Left ventricle myocardium inferior (tissue), 1 donor: Measurements from ENCODE around the gene IFNAR2. TPM values are rescaled to one million over a fixed set of nuclear protein-coding genes. Genes with fewer than 3 reads are reported as not detected.

Source experiments
- DNase-seq: peaks from one replicate; pipeline ENCODE4 v3.0.0-alpha.2; 2020
- H3K27ac ChIP-seq: fragments of 200-600 bp; replicated peaks from 2 replicates; pipeline ENCODE4 v1.8.0; 2021
- H3K27me3 ChIP-seq: fragments of 200-600 bp; 2 replicates; pipeline ENCODE4 v1.8.0; 2021; ENCODE audit warnings: low read depth
- H3K36me3 ChIP-seq: fragments of 200-600 bp; 2 replicates; pipeline ENCODE4 v1.8.0; 2021
- H3K4me1 ChIP-seq: fragments of 200-600 bp; 2 replicates; pipeline ENCODE4 v1.8.0; 2021
- H3K4me3 ChIP-seq: fragments of 200-600 bp; 2 replicates; pipeline ENCODE4 v1.8.0; 2021; ENCODE audit warnings: mild to moderate bottlenecking, moderate library complexity
- H3K9me3 ChIP-seq: fragments of 200-600 bp; replicated peaks from 2 replicates; pipeline ENCODE4 v1.8.0; 2021
- intact Hi-C: fragments of 100-400 bp; cut with micrococcal nuclease; formaldehyde crosslinking; loops from one replicate; pipeline ENCODE4 v1.11.0; 2022
- total RNA-seq: library from RNA; stranded (reverse); fragmentation: NEBNext Ultra II Directional; extraction: Animal tissue kit (Norgen Biotek cat#: 25700); gene quantifications from one replicate; pipeline ENCODE4 v1.2.1, GENCODE V29; 2021
- TF ChIP-seq, protein P1 (sequence below): fragments of 200-600 bp; IDR thresholded peaks from 2 replicates; pipeline ENCODE4 v1.8.0; 2021; ENCODE audit warnings: antibody characterized with exemption, mild to moderate bottlenecking, borderline replicate concordance
- donor health status: DM: no; HTN: yes; CAD: no; lungs with severe emphysema.

IFNAR2 gene
- total RNA-seq, 1 donor from 2014 or later: 9.0 TPM

DNA sequence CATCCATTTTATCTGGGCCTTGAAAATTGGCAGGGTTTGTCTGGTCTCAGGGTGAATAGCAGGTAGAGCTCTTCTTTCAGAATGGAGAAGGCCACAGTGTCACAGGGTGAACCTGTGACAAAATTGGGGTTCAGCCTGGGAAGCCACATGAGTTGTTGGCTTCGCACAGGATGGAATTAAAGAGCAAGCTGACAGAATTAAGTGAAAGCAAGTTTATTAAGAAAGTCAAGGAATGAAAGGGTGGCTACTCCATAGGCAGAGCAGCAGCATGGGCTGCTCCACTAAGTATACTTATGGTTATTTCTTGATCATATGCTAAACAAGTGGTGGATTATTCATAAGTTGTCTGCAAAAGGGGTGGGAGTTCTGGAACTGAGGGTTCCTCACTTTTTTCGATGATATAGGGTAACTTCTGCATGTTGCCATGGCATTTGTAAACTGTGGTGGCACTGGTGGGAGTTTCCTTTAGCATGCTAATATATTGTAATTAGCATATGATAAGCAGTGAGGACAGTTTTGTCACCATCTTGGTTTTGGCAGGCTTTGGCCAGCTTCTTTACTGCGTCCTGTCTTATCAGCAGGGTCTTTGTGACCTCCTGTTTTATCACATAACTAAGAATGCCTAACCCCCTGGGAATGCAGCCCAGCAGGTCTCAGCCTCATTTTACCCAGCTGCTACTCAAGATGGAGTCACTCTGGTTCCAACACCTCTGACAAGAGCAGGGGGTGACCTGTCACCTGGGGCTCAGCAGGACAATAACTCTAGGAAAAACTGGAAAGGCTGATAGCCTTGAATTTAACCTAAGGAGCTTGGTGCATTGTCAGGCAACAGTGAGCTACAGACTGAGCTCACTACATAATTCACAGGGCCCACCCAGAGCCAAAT lies 5.1 kb downstream of the IFNAR2 start:
- intact Hi-C loops: loop anchor here (10.0 kb wide), 1 partner anchor 50 kb away; no protein-coding TSS in a partner anchor
- Histone ChIP-seq H3K4me1 (peaks cover 74% of the 10 kb centered on the region), H3K4me3 (no peak overlapping the region), H3K9me3 (no peaks in the 10 kb centered on the region), H3K36me3 (no peaks in the 10 kb centered on the region), H3K27me3 (no peaks in the 10 kb centered on the region), H3K27ac (no peak overlapping the region)
- TF ChIP-seq, protein P1, sequence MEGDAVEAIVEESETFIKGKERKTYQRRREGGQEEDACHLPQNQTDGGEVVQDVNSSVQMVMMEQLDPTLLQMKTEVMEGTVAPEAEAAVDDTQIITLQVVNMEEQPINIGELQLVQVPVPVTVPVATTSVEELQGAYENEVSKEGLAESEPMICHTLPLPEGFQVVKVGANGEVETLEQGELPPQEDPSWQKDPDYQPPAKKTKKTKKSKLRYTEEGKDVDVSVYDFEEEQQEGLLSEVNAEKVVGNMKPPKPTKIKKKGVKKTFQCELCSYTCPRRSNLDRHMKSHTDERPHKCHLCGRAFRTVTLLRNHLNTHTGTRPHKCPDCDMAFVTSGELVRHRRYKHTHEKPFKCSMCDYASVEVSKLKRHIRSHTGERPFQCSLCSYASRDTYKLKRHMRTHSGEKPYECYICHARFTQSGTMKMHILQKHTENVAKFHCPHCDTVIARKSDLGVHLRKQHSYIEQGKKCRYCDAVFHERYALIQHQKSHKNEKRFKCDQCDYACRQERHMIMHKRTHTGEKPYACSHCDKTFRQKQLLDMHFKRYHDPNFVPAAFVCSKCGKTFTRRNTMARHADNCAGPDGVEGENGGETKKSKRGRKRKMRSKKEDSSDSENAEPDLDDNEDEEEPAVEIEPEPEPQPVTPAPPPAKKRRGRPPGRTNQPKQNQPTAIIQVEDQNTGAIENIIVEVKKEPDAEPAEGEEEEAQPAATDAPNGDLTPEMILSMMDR: no peak
- DNase-seq: no peak

GRCh38 chr21:33236013-33236686 lies 6.4 kb downstream of the IFNAR2 start:
- Histone ChIP-seq H3K4me3 (no peak overlapping the region), H3K9me3 (no peaks in the 10 kb centered on the region), H3K27me3 (no peaks in the 10 kb centered on the region), H3K4me1 (peaks cover 74% of the 10 kb centered on the region), H3K27ac (no peak overlapping the region), H3K36me3 (no peaks in the 10 kb centered on the region)
- intact Hi-C loops: loop anchor here (10.0 kb wide), 1 partner anchor 49 kb away; no protein-coding TSS in a partner anchor
- TF ChIP-seq, protein P1: no peak
- DNase-seq: no peak

GRCh38 chr21:33236766-33237165 lies 7.0 kb downstream of the IFNAR2 start:
- intact Hi-C loops: loop anchor here (10.0 kb wide), 1 partner anchor 48 kb away; no protein-coding TSS in a partner anchor
- H3K4me1 ChIP-seq: peaks cover 74% of the 10 kb centered on the region
- TF ChIP-seq, protein P1: no peak
- no peak overlapping the region for H3K27ac ChIP-seq
- H3K9me3 ChIP-seq: no peaks in the 10 kb centered on the region
- H3K27me3 ChIP-seq: no peaks in the 10 kb centered on the region
- no peak for DNase-seq
- H3K4me3 ChIP-seq: no peak overlapping the region
- H3K36me3 ChIP-seq: no peaks in the 10 kb centered on the region

DNA sequence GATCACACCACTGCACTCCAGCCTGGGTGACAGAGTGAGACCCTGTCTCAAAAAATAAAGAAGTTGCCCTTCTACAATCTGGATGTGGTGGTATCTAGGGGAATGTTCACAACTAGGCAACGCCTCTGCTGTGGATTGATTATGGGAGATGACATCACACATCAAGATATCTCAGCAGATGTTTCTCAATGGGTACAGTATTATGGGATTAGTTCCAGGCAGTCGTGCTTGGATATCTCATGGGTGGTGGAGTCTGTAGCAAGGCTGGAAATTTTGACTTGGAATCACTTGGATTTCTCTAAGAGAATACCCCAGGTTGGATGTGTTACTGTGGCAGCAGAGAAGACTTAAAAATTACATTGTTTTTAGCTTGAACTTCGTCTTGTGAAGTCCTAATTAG lies 7.7 kb downstream of the IFNAR2 start:
- Histone ChIP-seq H3K36me3 (no peaks in the 10 kb centered on the region), H3K4me1 (peaks cover 69% of the 10 kb centered on the region), H3K27me3 (no peaks in the 10 kb centered on the region), H3K27ac (no peak overlapping the region), H3K9me3 (no peaks in the 10 kb centered on the region), H3K4me3 (no peak overlapping the region)
- TF ChIP-seq, protein P1: no peak
- no peak for DNase-seq
- intact Hi-C loops: loop anchor here (10.0 kb wide), 1 partner anchor 47 kb away; no protein-coding TSS in a partner anchor

GRCh38 chr21:33238146-33238545 lies 8.4 kb downstream of the IFNAR2 start:
- H3K36me3 ChIP-seq: peaks cover 4% of the 10 kb centered on the region
- no peaks in the 10 kb centered on the region for H3K9me3 ChIP-seq
- no peak overlapping the region for H3K27ac ChIP-seq
- DNase-seq: no peak
- peaks cover 62% of the 10 kb centered on the region for H3K4me1 ChIP-seq
- H3K4me3 ChIP-seq: no peak overlapping the region
- intact Hi-C loops: loop anchor here (10.0 kb wide), 1 partner anchor 47 kb away; no protein-coding TSS in a partner anchor
- H3K27me3 ChIP-seq: no peaks in the 10 kb centered on the region
- TF ChIP-seq, protein P1: no peak
